Glutamatergic neuron (in vitro differentiated cells): ENCODE measurements around the gene AFM. TPM values are rescaled to one million over a fixed set of nuclear protein-coding genes. Genes with fewer than 3 reads are reported as not detected.
A peak's percentile ranks its signal among the peaks of the same experiment; 100 is the strongest.

Source experiments
- DNase-seq: peaks from one replicate; pipeline ENCODE4 v3.0.0; 2022
- H3K27ac Mint-ChIP-seq: one replicate; pipeline ENCODE4 v1.8.0; 2020; ENCODE audit warnings: mild to moderate bottlenecking, mixed read lengths, inconsistent platforms; ENCODE audit not compliant: unreplicated experiment
- H3K27me3 Mint-ChIP-seq: one replicate; pipeline ENCODE4 v1.8.0; 2020; ENCODE audit warnings: mild to moderate bottlenecking, moderate library complexity, mixed read lengths, inconsistent platforms; ENCODE audit not compliant: unreplicated experiment
- H3K36me3 Mint-ChIP-seq: one replicate; pipeline ENCODE4 v1.8.0; 2020; ENCODE audit warnings: mild to moderate bottlenecking, mixed read lengths, inconsistent platforms; ENCODE audit not compliant: unreplicated experiment
- H3K4me1 Mint-ChIP-seq: one replicate; pipeline ENCODE4 v1.8.0; 2020; ENCODE audit warnings: mild to moderate bottlenecking, low read depth, mixed read lengths, inconsistent platforms; ENCODE audit not compliant: unreplicated experiment
- H3K4me3 Mint-ChIP-seq: one replicate; pipeline ENCODE4 v1.8.0; 2020; ENCODE audit warnings: mild to moderate bottlenecking, mixed read lengths, inconsistent platforms; ENCODE audit not compliant: unreplicated experiment
- H3K9me3 Mint-ChIP-seq: one replicate; pipeline ENCODE4 v1.8.0; 2020; ENCODE audit warnings: mild to moderate bottlenecking, moderate library complexity, mixed read lengths, inconsistent platforms; ENCODE audit not compliant: unreplicated experiment
- total RNA-seq: library from RNA; stranded (reverse); fragmentation: NEBNext Ultra II Directional; extraction: Animal tissue kit (Norgen Biotek cat#: 25700); gene quantifications from one replicate; pipeline ENCODE4 v1.2.1, GENCODE V29; 2021; ENCODE audit not compliant: unreplicated experiment
- TF ChIP-seq, protein P1 (sequence below): fragments of 200-600 bp; sonication (generic); IDR thresholded peaks from one replicate; pipeline ENCODE4 v1.5.0; 2021; ENCODE audit not compliant: partially characterized antibody, unreplicated experiment

AFM gene
- total RNA-seq, 1 donor from 2014 or later, result not detected

GRCh38 chr4:73434311-73434710 is 47.2 kb upstream of the AFM start:
- DNase-seq, result no peak
- TF ChIP-seq, protein P1, sequence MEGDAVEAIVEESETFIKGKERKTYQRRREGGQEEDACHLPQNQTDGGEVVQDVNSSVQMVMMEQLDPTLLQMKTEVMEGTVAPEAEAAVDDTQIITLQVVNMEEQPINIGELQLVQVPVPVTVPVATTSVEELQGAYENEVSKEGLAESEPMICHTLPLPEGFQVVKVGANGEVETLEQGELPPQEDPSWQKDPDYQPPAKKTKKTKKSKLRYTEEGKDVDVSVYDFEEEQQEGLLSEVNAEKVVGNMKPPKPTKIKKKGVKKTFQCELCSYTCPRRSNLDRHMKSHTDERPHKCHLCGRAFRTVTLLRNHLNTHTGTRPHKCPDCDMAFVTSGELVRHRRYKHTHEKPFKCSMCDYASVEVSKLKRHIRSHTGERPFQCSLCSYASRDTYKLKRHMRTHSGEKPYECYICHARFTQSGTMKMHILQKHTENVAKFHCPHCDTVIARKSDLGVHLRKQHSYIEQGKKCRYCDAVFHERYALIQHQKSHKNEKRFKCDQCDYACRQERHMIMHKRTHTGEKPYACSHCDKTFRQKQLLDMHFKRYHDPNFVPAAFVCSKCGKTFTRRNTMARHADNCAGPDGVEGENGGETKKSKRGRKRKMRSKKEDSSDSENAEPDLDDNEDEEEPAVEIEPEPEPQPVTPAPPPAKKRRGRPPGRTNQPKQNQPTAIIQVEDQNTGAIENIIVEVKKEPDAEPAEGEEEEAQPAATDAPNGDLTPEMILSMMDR, result peak; percentile 78
- Mint-ChIP-seq H3K27me3 (peaks cover 2% of the 10 kb centered on the region), H3K27ac (no peak overlapping the region), H3K36me3 (no peaks in the 10 kb centered on the region), H3K4me3 (no peak overlapping the region), H3K4me1 (no peaks in the 10 kb centered on the region), H3K9me3 (no peaks in the 10 kb centered on the region)

DNA sequence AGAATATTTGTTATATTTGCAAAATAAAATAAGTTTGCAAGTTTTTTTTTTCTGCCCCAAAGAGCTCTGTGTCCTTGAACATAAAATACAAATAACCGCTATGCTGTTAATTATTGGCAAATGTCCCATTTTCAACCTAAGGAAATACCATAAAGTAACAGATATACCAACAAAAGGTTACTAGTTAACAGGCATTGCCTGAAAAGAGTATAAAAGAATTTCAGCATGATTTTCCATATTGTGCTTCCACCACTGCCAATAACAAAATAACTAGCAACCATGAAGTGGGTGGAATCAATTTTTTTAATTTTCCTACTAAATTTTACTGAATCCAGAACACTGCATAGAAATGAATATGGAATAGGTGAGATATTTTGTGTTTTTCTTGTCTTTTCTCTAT is 45.6 kb upstream of the AFM start, which contains the start of gene AFP:
Gene AFP, plus strand, starts transcription at position 238 of the 400 bp plus-strand sequence. Its CDS starts 42 bp downstream, at position 280.
- Mint-ChIP-seq H3K4me3 (no peak within 1 kb of the TSS), H3K9me3 (no peaks in the 10 kb centered on the region), H3K27ac (no peak within 1 kb of the TSS), H3K36me3 (no peaks in the 10 kb centered on the region), H3K27me3 (no peaks in the 10 kb centered on the region), H3K4me1 (no peaks in the 10 kb centered on the region)
- TF ChIP-seq, protein P1, result no peak
- no peak for DNase-seq

- Mint-ChIP-seq H3K4me3 (no peak overlapping the region), H3K9me3 (no peaks in the 10 kb centered on the region), H3K27ac (no peak overlapping the region), H3K4me1 (no peaks in the 10 kb centered on the region), H3K36me3 (no peaks in the 10 kb centered on the region), H3K27me3 (no peaks in the 10 kb centered on the region)
- no peak for DNase-seq
- TF ChIP-seq, protein P1, result no peak
These were observed 44.6 kb upstream of the AFM start for GRCh38 chr4:73436674-73437557.

GRCh38 chr4:73437558-73437956 is 44.0 kb upstream of the AFM start:
- no peaks in the 10 kb centered on the region for H3K27me3 Mint-ChIP-seq
- TF ChIP-seq, protein P1, result no peak
- no peaks in the 10 kb centered on the region for H3K4me1 Mint-ChIP-seq
- H3K36me3 Mint-ChIP-seq, result no peaks in the 10 kb centered on the region
- H3K4me3 Mint-ChIP-seq, result no peak overlapping the region
- DNase-seq, result no peak
- no peaks in the 10 kb centered on the region for H3K9me3 Mint-ChIP-seq
- H3K27ac Mint-ChIP-seq, result no peak overlapping the region

DNA sequence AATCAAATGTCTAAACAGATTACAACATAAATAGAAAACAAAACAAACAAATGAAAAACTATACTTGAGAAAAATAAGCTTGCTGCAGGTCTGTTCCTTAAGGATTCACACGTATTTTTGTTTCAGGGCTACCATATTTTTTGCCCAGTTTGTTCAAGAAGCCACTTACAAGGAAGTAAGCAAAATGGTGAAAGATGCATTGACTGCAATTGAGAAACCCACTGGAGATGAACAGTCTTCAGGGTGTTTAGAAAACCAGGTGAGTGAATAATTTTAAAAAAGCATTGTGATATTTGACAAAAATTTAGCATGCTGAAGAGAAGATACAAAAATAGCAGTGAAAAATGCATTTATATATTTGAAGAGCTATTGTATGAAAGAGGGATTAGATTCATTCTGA is 43.5 kb upstream of the AFM start:
- H3K9me3 Mint-ChIP-seq, result no peaks in the 10 kb centered on the region
- no peaks in the 10 kb centered on the region for H3K36me3 Mint-ChIP-seq
- no peaks in the 10 kb centered on the region for H3K27me3 Mint-ChIP-seq
- TF ChIP-seq, protein P1, result no peak
- no peaks in the 10 kb centered on the region for H3K4me1 Mint-ChIP-seq
- no peak overlapping the region for H3K4me3 Mint-ChIP-seq
- no peak for DNase-seq
- no peak overlapping the region for H3K27ac Mint-ChIP-seq
